ENCODE measurements around the gene LRRC47.

Gene LRRC47

GRCh38 chr1:3773572-3774275, 22.6 kb downstream of the LRRC47 start:
- ATAC-seq: no peak

DNA sequence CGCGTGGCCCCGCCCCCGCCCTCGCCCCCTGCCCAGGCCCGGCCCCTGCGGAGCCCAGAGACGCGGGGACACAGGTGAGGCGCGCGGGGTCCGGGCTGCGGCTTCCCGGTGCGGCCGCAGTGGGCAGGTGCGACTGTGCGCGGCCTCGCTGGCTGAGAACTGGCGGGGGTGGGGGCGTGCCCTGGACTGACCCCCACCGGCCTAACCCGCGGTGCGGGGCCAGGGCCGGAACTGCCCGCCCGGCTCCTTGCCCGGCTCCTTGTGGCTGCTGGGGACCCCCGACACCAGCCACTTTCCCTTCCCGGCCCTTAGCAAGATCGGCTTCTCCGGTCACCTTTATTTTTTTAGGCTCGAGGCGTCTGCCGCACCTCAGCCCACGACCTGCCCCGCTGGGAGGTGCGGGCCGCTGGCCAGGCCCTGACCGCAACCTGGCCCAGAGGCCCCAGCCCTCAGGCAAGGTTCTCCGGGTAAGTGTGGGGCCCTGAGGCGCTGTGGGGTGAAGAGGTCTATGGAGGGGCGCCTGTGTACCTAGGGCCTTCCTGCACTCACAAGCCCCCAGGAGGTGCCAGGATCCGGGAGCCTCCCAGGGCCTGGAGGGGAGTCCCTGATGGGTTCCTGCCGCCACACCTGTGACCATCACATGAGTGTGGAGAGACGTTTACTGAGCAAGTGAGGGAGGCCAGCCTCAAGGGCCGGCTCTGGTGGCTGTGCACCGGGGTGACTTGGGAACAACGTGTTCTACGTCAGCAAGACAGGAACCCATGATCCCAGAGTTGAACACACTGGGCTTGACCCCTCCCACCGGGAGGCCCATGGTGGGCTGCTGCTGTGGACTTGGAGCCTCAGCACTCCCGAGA, 23.4 kb downstream of the LRRC47 start, which contains the start of gene SMIM1:
Gene SMIM1, plus strand, starts transcription at position 35 of the 857 bp plus-strand sequence. CDS start 2,625 bp downstream, outside the sequence.
- TF ChIP-seq CSDC2 (CRISPR knock-in tag; IDR thresholded peaks at IDR 0.05) (no peak), ARNTL (CRISPR knock-in tag; IDR thresholded peaks at IDR 0.05; ENCODE audit: borderline replicate concordance, low read depth) (no peak), POU6F1 (CRISPR knock-in tag; IDR thresholded peaks at IDR 0.05; ENCODE audit: borderline replicate concordance, low read depth) (no peak), SNAI2 (CRISPR knock-in tag; IDR thresholded peaks at IDR 0.05) (no peak), RARB (CRISPR knock-in tag; IDR thresholded peaks at IDR 0.05) (no peak), BACH2 (CRISPR knock-in tag; IDR thresholded peaks at IDR 0.05; ENCODE audit: borderline replicate concordance) (no peak), ZFP30 (CRISPR knock-in tag; IDR thresholded peaks at IDR 0.05) (no peak)
- TF ChIP-seq, protein P1, sequence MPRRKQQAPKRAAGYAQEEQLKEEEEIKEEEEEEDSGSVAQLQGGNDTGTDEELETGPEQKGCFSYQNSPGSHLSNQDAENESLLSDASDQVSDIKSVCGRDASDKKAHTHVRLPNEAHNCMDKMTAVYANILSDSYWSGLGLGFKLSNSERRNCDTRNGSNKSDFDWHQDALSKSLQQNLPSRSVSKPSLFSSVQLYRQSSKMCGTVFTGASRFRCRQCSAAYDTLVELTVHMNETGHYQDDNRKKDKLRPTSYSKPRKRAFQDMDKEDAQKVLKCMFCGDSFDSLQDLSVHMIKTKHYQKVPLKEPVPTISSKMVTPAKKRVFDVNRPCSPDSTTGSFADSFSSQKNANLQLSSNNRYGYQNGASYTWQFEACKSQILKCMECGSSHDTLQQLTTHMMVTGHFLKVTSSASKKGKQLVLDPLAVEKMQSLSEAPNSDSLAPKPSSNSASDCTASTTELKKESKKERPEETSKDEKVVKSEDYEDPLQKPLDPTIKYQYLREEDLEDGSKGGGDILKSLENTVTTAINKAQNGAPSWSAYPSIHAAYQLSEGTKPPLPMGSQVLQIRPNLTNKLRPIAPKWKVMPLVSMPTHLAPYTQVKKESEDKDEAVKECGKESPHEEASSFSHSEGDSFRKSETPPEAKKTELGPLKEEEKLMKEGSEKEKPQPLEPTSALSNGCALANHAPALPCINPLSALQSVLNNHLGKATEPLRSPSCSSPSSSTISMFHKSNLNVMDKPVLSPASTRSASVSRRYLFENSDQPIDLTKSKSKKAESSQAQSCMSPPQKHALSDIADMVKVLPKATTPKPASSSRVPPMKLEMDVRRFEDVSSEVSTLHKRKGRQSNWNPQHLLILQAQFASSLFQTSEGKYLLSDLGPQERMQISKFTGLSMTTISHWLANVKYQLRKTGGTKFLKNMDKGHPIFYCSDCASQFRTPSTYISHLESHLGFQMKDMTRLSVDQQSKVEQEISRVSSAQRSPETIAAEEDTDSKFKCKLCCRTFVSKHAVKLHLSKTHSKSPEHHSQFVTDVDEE (CRISPR knock-in tag; IDR thresholded peaks at IDR 0.05): no peak
- TF ChIP-seq, protein P2, sequence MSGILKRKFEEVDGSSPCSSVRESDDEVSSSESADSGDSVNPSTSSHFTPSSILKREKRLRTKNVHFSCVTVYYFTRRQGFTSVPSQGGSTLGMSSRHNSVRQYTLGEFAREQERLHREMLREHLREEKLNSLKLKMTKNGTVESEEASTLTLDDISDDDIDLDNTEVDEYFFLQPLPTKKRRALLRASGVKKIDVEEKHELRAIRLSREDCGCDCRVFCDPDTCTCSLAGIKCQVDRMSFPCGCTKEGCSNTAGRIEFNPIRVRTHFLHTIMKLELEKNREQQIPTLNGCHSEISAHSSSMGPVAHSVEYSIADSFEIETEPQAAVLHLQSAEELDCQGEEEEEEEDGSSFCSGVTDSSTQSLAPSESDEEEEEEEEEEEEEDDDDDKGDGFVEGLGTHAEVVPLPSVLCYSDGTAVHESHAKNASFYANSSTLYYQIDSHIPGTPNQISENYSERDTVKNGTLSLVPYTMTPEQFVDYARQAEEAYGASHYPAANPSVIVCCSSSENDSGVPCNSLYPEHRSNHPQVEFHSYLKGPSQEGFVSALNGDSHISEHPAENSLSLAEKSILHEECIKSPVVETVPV (CRISPR knock-in tag; IDR thresholded peaks at IDR 0.05): no peak
- ATAC-seq: peak; percentile 3; the same call in 1 of the 3 replicates

More at GRCh38 chr1:3773572-3774275, 22.6 kb downstream of the LRRC47 start:
- TF ChIP-seq RARB (CRISPR knock-in tag; IDR thresholded peaks at IDR 0.05) (no peak), ESRRG (CRISPR knock-in tag; IDR thresholded peaks at IDR 0.05) (no peak), ARNTL (CRISPR knock-in tag; IDR thresholded peaks at IDR 0.05; ENCODE audit: borderline replicate concordance, low read depth) (no peak), ZNF8 (CRISPR knock-in tag; IDR thresholded peaks at IDR 0.05) (no peak), TCF4 (CRISPR knock-in tag; IDR thresholded peaks at IDR 0.05; ENCODE audit: borderline replicate concordance) (no peak), ZFP3 (CRISPR knock-in tag; IDR thresholded peaks at IDR 0.05) (no peak), ZFP30 (CRISPR knock-in tag; IDR thresholded peaks at IDR 0.05) (no peak), BACH2 (CRISPR knock-in tag; IDR thresholded peaks at IDR 0.05; ENCODE audit: borderline replicate concordance) (no peak)
- TF ChIP-seq, protein P1 (CRISPR knock-in tag; IDR thresholded peaks at IDR 0.05): no peak
- TF ChIP-seq, protein P2 (CRISPR knock-in tag; IDR thresholded peaks at IDR 0.05): no peak

DNA sequence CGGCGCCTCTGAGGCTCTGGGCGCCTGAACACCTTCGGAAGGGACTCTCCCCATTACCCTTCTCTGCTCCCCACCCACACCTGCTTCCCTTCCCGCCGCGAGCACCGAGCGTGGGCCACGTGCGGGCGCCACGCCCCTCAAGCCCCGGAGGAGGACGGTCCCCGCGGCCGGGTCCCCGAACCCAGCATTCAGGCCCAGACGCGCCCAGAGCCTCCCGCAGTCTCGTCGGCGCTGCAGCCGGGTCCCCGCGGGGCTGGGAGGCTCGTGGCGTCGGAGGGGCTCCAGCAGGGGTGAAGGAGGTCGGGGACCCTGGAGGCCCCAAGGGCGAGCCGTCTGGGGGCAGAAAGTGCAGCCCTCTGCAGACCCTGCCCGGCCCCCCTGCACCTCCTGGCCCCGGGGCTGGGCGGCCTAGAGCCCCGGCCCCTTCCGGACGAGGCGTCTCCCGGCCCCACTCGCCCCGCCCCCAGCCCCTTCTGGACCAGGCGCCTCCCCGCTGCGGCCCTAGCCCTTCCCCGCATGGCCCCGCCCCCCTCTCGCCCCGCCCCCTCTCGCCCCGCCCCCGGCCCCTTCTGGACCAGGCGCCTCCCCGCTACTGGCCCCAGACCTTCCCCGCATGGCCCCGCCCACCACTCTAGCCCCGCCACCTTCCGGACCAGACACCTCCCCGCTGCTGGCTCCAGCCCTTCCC, 24.1 kb downstream of the LRRC47 start:
- ATAC-seq: peak; percentile 76
- TF ChIP-seq OSR1 (CRISPR knock-in tag; IDR thresholded peaks at IDR 0.05): no peak
- TF ChIP-seq GLIS3 (CRISPR knock-in tag; IDR thresholded peaks at IDR 0.05): no peak
- TF ChIP-seq, protein P3, sequence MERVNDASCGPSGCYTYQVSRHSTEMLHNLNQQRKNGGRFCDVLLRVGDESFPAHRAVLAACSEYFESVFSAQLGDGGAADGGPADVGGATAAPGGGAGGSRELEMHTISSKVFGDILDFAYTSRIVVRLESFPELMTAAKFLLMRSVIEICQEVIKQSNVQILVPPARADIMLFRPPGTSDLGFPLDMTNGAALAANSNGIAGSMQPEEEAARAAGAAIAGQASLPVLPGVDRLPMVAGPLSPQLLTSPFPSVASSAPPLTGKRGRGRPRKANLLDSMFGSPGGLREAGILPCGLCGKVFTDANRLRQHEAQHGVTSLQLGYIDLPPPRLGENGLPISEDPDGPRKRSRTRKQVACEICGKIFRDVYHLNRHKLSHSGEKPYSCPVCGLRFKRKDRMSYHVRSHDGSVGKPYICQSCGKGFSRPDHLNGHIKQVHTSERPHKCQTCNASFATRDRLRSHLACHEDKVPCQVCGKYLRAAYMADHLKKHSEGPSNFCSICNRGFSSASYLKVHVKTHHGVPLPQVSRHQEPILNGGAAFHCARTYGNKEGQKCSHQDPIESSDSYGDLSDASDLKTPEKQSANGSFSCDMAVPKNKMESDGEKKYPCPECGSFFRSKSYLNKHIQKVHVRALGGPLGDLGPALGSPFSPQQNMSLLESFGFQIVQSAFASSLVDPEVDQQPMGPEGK (CRISPR knock-in tag; IDR thresholded peaks at IDR 0.05; ENCODE audit: borderline replicate concordance): no peak
- TF ChIP-seq, protein P1 (CRISPR knock-in tag; IDR thresholded peaks at IDR 0.05): no peak
- no peak for TF ChIP-seq ZFP30 (CRISPR knock-in tag; IDR thresholded peaks at IDR 0.05)

All from SK-N-SH treated with all-trans-retinoic acid at 6 μM for 48 hours (cell line).